Lower lobe of right lung (tissue), 2 donors: ENCODE results near the gene ATP6V1F. TPM values are rescaled to one million over a fixed set of nuclear protein-coding genes. Genes with fewer than 3 reads are reported as not detected.

ENCODE experiments used
- ATAC-seq, 2 donors: fragments of 200-7000 bp; cut with Tn5 transposase; one replicate each; pipeline ENCODE4 v1.9.1; 2020 to 2022; ENCODE audit warnings: mild to moderate bottlenecking in 2 of 2, moderate library complexity in 2 of 2
- DNase-seq: peaks from one replicate; pipeline ENCODE4 v3.0.0-alpha.2; 2020
- H3K27ac ChIP-seq: fragments of 200-600 bp; one replicate; pipeline ENCODE4 v1.8.0; 2022
- H3K27me3 ChIP-seq: fragments of 200-600 bp; one replicate; pipeline ENCODE4 v1.8.0; 2022; ENCODE audit warnings: low read depth
- H3K36me3 ChIP-seq: fragments of 200-600 bp; one replicate; pipeline ENCODE4 v1.8.0; 2022; ENCODE audit warnings: mild to moderate bottlenecking
- H3K4me1 ChIP-seq: fragments of 200-600 bp; one replicate; pipeline ENCODE4 v1.8.0; 2022
- H3K4me3 ChIP-seq: fragments of 200-600 bp; one replicate; pipeline ENCODE4 v1.8.0; 2022; ENCODE audit warnings: mild to moderate bottlenecking
- H3K9me3 ChIP-seq: fragments of 200-600 bp; one replicate; pipeline ENCODE4 v1.8.0; 2022
- intact Hi-C: fragments of 100-400 bp; cut with DNase I; formaldehyde crosslinking; loops from one replicate; pipeline ENCODE4 v1.11.0; 2022
- total RNA-seq: library from RNA; stranded (reverse); fragmentation: NEBNext Ultra II Directional; extraction: Animal tissue kit (Norgen Biotek cat#: 25700); gene quantifications from one replicate; pipeline ENCODE4 v1.2.1, GENCODE V29; 2021
- TF ChIP-seq, protein P1 (sequence below): fragments of 200-600 bp; IDR thresholded peaks from one replicate; pipeline ENCODE4 v1.8.0; 2022; ENCODE audit warnings: antibody characterized with exemption, mild to moderate bottlenecking
- donor health status: DM: no; HTN: yes; CAD: no; lungs with severe emphysema.

Gene ATP6V1F
- total RNA-seq, 1 donor from 2014 or later = 208 TPM

DNA sequence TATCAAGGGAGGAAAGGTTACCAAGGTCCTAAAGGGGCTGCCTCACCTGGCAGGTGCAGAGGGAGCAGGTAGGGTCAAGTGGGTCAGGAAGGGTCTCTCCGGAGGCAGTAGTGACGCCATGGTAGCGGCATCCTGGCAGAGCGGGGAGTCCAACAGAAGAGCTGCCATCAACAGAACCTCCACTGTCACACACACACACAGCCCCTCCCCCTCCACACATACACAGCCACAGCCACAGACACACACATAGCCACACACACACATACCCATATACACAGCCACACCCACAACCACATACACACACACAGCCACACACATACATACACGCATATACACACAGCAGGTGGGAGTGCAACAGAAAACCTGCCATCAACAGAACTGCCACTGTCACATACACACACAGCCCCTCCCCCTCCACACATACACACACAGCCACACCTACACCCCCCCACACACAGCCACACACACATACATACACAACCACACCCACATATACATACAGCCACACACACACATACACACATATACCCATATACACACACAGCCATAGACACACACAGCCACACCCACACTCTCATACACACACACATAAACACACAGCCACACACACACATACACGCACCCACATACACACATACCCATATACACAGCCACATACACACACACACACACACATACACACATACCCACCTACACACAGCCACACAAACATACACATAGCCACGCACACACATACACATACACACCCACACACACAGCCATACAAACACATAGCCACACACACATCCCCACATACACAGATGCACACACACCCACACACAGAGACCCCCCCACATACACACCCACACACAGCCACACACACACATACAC is 24.7 kb downstream of the ATP6V1F start:
- Histone ChIP-seq H3K36me3 (no peaks in the 10 kb centered on the region), H3K27me3 (peaks cover 20% of the 10 kb centered on the region), H3K9me3 (no peaks in the 10 kb centered on the region), H3K4me1 (peaks cover 6% of the 10 kb centered on the region), H3K27ac (no peak overlapping the region), H3K4me3 (no peak overlapping the region)
- TF ChIP-seq, protein P1, sequence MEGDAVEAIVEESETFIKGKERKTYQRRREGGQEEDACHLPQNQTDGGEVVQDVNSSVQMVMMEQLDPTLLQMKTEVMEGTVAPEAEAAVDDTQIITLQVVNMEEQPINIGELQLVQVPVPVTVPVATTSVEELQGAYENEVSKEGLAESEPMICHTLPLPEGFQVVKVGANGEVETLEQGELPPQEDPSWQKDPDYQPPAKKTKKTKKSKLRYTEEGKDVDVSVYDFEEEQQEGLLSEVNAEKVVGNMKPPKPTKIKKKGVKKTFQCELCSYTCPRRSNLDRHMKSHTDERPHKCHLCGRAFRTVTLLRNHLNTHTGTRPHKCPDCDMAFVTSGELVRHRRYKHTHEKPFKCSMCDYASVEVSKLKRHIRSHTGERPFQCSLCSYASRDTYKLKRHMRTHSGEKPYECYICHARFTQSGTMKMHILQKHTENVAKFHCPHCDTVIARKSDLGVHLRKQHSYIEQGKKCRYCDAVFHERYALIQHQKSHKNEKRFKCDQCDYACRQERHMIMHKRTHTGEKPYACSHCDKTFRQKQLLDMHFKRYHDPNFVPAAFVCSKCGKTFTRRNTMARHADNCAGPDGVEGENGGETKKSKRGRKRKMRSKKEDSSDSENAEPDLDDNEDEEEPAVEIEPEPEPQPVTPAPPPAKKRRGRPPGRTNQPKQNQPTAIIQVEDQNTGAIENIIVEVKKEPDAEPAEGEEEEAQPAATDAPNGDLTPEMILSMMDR = no peak
- ATAC-seq = no peak
- no peak for DNase-seq
- intact Hi-C loops = no loop called here

DNA sequence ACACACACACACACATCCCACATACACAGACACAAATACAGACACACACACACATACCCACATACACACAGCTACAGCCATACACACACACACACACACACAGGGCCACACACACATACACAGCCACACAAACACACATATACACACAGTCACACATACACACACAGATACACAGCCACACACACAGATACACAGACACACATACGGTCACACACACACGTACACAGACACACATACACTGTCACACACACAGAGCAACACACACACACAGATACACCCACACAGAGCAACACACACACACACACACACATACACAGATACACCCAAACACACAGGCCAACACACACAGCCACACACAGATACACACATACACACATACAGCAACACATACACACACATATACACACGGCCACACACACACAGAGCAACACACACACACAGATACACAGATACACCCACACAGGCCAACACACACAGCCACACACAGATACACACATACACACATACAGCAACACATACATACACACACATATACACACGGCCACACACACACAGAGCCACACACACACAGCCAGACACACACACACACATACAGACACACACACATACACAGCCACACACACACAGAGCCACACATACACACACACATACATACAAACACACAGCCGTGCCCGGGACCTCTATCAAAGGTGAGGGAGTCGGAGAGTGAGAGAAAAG is 25.5 kb downstream of the ATP6V1F start:
- H3K4me3 ChIP-seq = no peak overlapping the region
- no peak for ATAC-seq
- intact Hi-C loops = no loop called here
- H3K4me1 ChIP-seq = peaks cover 6% of the 10 kb centered on the region
- H3K27ac ChIP-seq = no peak overlapping the region
- H3K9me3 ChIP-seq = no peaks in the 10 kb centered on the region
- H3K36me3 ChIP-seq = no peaks in the 10 kb centered on the region
- peaks cover 22% of the 10 kb centered on the region for H3K27me3 ChIP-seq
- TF ChIP-seq, protein P1 = no peak
- no peak for DNase-seq

- H3K9me3 ChIP-seq = no peaks in the 10 kb centered on the region
- DNase-seq (no peak), ATAC-seq (no peak)
- TF ChIP-seq, protein P1 = no peak
- H3K36me3 ChIP-seq = no peaks in the 10 kb centered on the region
- H3K27ac ChIP-seq = no peak overlapping the region
- intact Hi-C loops = no loop called here
- no peak overlapping the region for H3K4me3 ChIP-seq
- peaks cover 22% of the 10 kb centered on the region for H3K27me3 ChIP-seq
- H3K4me1 ChIP-seq = peaks cover 6% of the 10 kb centered on the region
Measured at GRCh38 chr7:128888756-128889095, 26.1 kb downstream of the ATP6V1F start.

DNA sequence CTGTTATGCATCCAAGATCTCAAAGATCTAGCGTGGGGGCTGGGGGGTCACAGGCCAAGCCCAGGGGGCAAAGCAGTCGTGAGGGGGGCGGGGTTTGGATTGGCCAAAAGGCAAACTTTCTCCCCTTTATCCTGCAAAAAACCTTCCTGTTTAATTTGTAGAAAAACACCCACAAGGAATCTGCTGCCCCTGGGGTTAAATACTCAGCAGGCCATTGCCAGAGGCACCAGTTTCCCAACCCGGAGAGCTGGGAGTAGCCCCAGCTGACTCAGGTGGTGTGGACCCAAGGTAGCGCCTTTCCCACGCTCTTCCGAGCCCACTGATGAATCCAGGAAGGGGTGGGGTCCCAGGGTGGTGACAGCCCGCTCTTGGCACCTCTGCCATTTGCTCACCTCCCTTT is 26.5 kb downstream of the ATP6V1F start:
- ATAC-seq = no peak
- TF ChIP-seq, protein P1 = no peak
- Histone ChIP-seq H3K4me1 (peaks cover 6% of the 10 kb centered on the region), H3K27ac (no peak overlapping the region), H3K9me3 (no peaks in the 10 kb centered on the region), H3K27me3 (peaks cover 22% of the 10 kb centered on the region), H3K36me3 (no peaks in the 10 kb centered on the region), H3K4me3 (no peak overlapping the region)
- intact Hi-C loops = no loop called here
- no peak for DNase-seq

- no peaks in the 10 kb centered on the region for H3K36me3 ChIP-seq
- ATAC-seq (peak; percentile 35 to 43), DNase-seq (no peak)
- TF ChIP-seq, protein P1 = no peak
- no peak overlapping the region for H3K27ac ChIP-seq
- peaks cover 22% of the 10 kb centered on the region for H3K27me3 ChIP-seq
- H3K4me3 ChIP-seq = peak overlapping the region; percentile 43
- intact Hi-C loops = no loop called here
- H3K9me3 ChIP-seq = no peaks in the 10 kb centered on the region
- H3K4me1 ChIP-seq = peaks cover 6% of the 10 kb centered on the region
Measured at GRCh38 chr7:128890306-128891109, 27.9 kb downstream of the ATP6V1F start.
